Smooth muscle cell (in vitro differentiated cells): ENCODE measurements around the gene RNF225. TPM values are rescaled to one million over a fixed set of nuclear protein-coding genes. Genes with fewer than 3 reads are reported as not detected.

Experiments
- DNase-seq: peaks from one replicate; lab custom pipeline; 2025; ENCODE audit not compliant: unreplicated experiment; lab: John Stamatoyannopoulos, UW
- H2AFZ ChIP-seq: fragments of 200-600 bp; sonication (generic); 2 replicates; pipeline ENCODE4 v1.6.0; 2016; ENCODE audit warnings: antibody characterized with exemption, low read depth, mild to moderate bottlenecking
- H3F3A ChIP-seq: fragments of 200-600 bp; sonication (generic); 2 replicates; pipeline ENCODE4 v1.6.0; 2017; ENCODE audit warnings: antibody characterized with exemption, low read depth
- H3K27ac ChIP-seq: fragments of 200-600 bp; sonication (generic); 2 replicates; pipeline ENCODE4 v1.5.1; 2016; ENCODE audit warnings: low read depth, mild to moderate bottlenecking
- H3K27me3 ChIP-seq: fragments of 200-600 bp; sonication (generic); 2 replicates; pipeline ENCODE4 v1.6.1; 2016; ENCODE audit warnings: low read depth, mild to moderate bottlenecking
- H3K36me3 ChIP-seq: fragments of 200-600 bp; sonication (generic); 2 replicates; pipeline ENCODE4 v1.5.1; 2016; ENCODE audit warnings: low read depth
- H3K4me1 ChIP-seq: fragments of 200-600 bp; sonication (generic); 2 replicates; pipeline ENCODE4 v1.5.1; 2016; ENCODE audit warnings: low read depth
- H3K4me2 ChIP-seq: fragments of 200-600 bp; sonication (generic); 2 replicates; pipeline ENCODE4 v1.6.0; 2016; ENCODE audit warnings: mild to moderate bottlenecking
- H3K4me3 ChIP-seq: fragments of 200-600 bp; sonication (generic); 2 replicates; pipeline ENCODE4 v1.5.1; 2016; ENCODE audit warnings: mild to moderate bottlenecking
- H3K79me2 ChIP-seq: fragments of 200-600 bp; sonication (generic); 2 replicates; pipeline ENCODE4 v1.6.0; 2016; ENCODE audit warnings: low read depth, mild to moderate bottlenecking
- H3K9ac ChIP-seq: fragments of 200-600 bp; sonication (generic); 2 replicates; pipeline ENCODE4 v1.6.0; 2016; ENCODE audit warnings: low read depth
- H3K9me3 ChIP-seq: fragments of 200-600 bp; sonication (generic); replicated peaks from 2 replicates; pipeline ENCODE4 v1.5.1; 2016; ENCODE audit warnings: low read depth
- H4K20me1 ChIP-seq: fragments of 200-600 bp; sonication (generic); 2 replicates; pipeline ENCODE4 v1.6.0; 2016; ENCODE audit warnings: low read depth
- CTCF ChIP-seq: fragments of 200-600 bp; sonication (generic); IDR thresholded peaks from 2 replicates; pipeline ENCODE4 v1.5.1; 2017; ENCODE audit warnings: borderline replicate concordance, mild to moderate bottlenecking, antibody characterized with exemption; ENCODE audit not compliant: insufficient read depth, poor library complexity, severe bottlenecking
- WGBS: methylation state at CpG from one replicate; pipeline ENCODE4 v1.1.7; 2016; ENCODE audit warnings: low lambda C conversion rate; 5-methylcytosine and 5-hydroxymethylcytosine counted together
- polyA plus RNA-seq: library from polyadenylated mRNA; unstranded; fragments of >200 nt; fragmentation: Nextera tagmentation; extraction: Ambion mirVana; gene quantifications from 2 replicates; pipeline ENCODE4 v1.2.1, GENCODE V29; 2016
- total RNA-seq: library from RNA; depleted of rRNA; stranded (reverse); fragments of >200 nt; gene quantifications from 2 replicates; pipeline ENCODE4 v1.2.3, GENCODE V29; 2014

Gene RNF225
- total and polyA plus RNA-seq, 2 experiments from 2014 or later: 0.96 TPM; not detected in 1

- Histone ChIP-seq H3K27ac (peak overlapping the region; percentile 91), H3K4me2 (peak overlapping the region; percentile 99), H3K79me2 (peaks cover 55% of the 10 kb centered on the region), H3K27me3 (no peaks in the 10 kb centered on the region), H2AFZ (no peak overlapping the region), H3K4me3 (peak overlapping the region; percentile 68), H3F3A (no peaks in the 10 kb centered on the region), H3K9me3 (no peaks in the 10 kb centered on the region), H3K36me3 (no peaks in the 10 kb centered on the region), H3K9ac (peak overlapping the region; percentile 88), H3K4me1 (peaks cover 17% of the 10 kb centered on the region), H4K20me1 (peaks cover 51% of the 10 kb centered on the region)
- TF ChIP-seq CTCF: no peak
- WGBS: 9% methylated on average over 39 of the region's 39 CpGs
- no peak for DNase-seq
These were observed 7.9 kb upstream of the RNF225 start for GRCh38 chr19:58387338-58388174.

GRCh38 chr19:58388175-58388526 lies 7.3 kb upstream of the RNF225 start:
- H3K27me3 ChIP-seq: no peaks in the 10 kb centered on the region
- H3K9ac ChIP-seq: peak overlapping the region; percentile 88
- H2AFZ ChIP-seq: no peak overlapping the region
- 81% methylated on average over 3 of the region's 3 CpGs for WGBS
- peaks cover 17% of the 10 kb centered on the region for H3K4me1 ChIP-seq
- peak overlapping the region; percentile 68 for H3K4me3 ChIP-seq
- peaks cover 55% of the 10 kb centered on the region for H3K79me2 ChIP-seq
- TF ChIP-seq CTCF: no peak
- no peaks in the 10 kb centered on the region for H3K36me3 ChIP-seq
- DNase-seq: no peak
- no peaks in the 10 kb centered on the region for H3K9me3 ChIP-seq
- peaks cover 57% of the 10 kb centered on the region for H4K20me1 ChIP-seq
- peak overlapping the region; percentile 99 for H3K4me2 ChIP-seq
- no peak overlapping the region for H3K27ac ChIP-seq
- peaks cover 4% of the 10 kb centered on the region for H3F3A ChIP-seq

- WGBS: 93% methylated on average over 26 of the region's 26 CpGs
- Histone ChIP-seq H3K79me2 (peaks cover 37% of the 10 kb centered on the region), H3K4me1 (peaks cover 2% of the 10 kb centered on the region), H3K27ac (no peak overlapping the region), H4K20me1 (peaks cover 66% of the 10 kb centered on the region), H3K27me3 (no peaks in the 10 kb centered on the region), H3K4me2 (no peak overlapping the region), H3F3A (peaks cover 4% of the 10 kb centered on the region), H3K9me3 (no peaks in the 10 kb centered on the region), H2AFZ (no peak overlapping the region), H3K4me3 (no peak overlapping the region), H3K9ac (no peak overlapping the region), H3K36me3 (no peaks in the 10 kb centered on the region)
- DNase-seq: no peak
- TF ChIP-seq CTCF: no peak
These were observed 2.3 kb upstream of the RNF225 start for GRCh38 chr19:58392945-58393724.
